GM12801 (cell line): ENCODE data around the gene TMED7.

ENCODE experiments used
- TF ChIP-seq, protein P1 (sequence below): IDR thresholded peaks from one replicate; pipeline ENCODE4 v1.5.1; 2011; ENCODE audit warnings: control low read depth; ENCODE audit not compliant: insufficient read length; ENCODE audit errors: extremely low read depth

The TMED7 gene

DNA sequence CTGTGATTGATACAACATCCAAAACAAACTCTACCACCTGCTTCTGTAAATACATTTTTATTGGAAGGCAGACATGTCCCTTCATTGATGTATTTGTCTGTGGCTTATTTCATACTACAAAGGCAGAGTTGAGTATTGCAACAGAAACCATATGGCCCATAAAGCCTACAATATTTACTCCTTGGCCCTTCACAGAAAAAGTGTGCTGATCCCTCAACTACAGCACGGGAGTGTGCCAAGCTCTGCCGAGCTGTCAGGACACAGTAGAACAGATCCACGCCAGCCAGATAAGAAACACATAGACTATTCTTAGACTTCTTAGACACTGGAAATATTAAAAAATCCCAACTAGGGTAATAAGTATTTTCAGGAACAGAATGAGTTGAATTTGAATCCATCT, 36.8 kb downstream of the TMED7 start:
- TF ChIP-seq, protein P1, sequence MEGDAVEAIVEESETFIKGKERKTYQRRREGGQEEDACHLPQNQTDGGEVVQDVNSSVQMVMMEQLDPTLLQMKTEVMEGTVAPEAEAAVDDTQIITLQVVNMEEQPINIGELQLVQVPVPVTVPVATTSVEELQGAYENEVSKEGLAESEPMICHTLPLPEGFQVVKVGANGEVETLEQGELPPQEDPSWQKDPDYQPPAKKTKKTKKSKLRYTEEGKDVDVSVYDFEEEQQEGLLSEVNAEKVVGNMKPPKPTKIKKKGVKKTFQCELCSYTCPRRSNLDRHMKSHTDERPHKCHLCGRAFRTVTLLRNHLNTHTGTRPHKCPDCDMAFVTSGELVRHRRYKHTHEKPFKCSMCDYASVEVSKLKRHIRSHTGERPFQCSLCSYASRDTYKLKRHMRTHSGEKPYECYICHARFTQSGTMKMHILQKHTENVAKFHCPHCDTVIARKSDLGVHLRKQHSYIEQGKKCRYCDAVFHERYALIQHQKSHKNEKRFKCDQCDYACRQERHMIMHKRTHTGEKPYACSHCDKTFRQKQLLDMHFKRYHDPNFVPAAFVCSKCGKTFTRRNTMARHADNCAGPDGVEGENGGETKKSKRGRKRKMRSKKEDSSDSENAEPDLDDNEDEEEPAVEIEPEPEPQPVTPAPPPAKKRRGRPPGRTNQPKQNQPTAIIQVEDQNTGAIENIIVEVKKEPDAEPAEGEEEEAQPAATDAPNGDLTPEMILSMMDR: no peak

DNA sequence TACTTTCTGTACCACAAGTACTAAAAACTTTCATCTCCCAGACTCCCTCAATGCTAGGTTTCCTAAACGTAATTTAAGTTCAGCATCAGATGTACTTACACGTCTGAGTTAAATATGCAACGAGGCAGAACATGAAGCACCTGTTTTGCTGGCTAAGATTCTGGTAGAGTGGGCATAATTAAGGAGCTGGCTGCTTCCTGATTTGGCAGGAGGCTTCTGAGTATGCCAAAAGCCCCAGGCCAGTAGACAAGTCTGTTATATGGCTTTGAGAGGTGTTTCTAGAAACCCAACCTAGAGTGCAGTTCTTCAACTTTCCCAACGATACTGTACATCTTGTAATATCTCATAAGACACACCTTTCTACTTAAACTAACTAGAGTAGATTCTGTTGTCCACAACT, 37.2 kb downstream of the TMED7 start:
- TF ChIP-seq, protein P1: no peak

- TF ChIP-seq, protein P1: no peak
Observed at GRCh38 chr5:115586525-115587146, 39.2 kb downstream of the TMED7 start.

DNA sequence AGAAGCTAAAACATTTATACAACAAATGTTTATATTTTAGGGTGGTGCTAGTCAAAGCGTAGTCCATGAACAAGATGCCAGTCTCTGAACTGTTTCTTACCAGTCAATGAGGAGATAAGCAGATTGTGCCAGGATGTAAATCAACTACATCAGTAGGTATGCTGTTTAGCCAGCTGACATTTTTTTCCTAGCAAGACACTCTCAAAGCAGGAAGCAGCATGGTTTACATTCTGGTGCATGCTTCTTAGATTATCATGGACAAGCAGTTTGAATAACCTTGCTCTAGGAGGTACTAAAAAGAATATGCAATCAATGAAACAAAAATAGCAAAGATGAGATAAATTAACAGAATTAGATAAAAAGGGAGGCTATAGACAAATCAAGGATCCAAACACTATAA, 40.6 kb downstream of the TMED7 start:
- TF ChIP-seq, protein P1: no peak

DNA sequence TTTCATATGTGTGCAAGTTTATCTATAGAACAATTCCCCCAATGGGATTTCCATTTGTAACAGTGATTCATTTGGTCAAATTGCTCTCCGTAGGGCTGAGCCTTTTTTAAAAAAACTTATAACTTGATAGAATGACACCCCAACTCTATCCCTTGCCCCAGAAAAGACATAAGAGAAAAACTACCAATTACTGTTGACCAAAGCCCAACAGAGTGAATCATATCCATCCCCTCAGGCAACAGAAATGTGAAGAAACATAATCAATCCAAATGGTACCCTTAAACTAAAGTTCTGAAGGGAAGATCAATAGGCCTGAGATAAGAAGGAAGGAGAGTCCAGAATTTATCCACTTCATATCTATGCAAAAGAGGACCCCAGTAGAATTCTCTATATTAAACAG, 41.3 kb downstream of the TMED7 start:
- TF ChIP-seq, protein P1: no peak

GRCh38 chr5:115583474-115583873, 42.4 kb downstream of the TMED7 start:
- TF ChIP-seq, protein P1: no peak

- TF ChIP-seq, protein P1: no peak
Observed at GRCh38 chr5:115580941-115581340, 44.9 kb downstream of the TMED7 start.
